ENCODE data around the gene SNX13.
A peak's percentile ranks its signal among the peaks of the same experiment; 100 is the strongest.

Gene SNX13

DNA sequence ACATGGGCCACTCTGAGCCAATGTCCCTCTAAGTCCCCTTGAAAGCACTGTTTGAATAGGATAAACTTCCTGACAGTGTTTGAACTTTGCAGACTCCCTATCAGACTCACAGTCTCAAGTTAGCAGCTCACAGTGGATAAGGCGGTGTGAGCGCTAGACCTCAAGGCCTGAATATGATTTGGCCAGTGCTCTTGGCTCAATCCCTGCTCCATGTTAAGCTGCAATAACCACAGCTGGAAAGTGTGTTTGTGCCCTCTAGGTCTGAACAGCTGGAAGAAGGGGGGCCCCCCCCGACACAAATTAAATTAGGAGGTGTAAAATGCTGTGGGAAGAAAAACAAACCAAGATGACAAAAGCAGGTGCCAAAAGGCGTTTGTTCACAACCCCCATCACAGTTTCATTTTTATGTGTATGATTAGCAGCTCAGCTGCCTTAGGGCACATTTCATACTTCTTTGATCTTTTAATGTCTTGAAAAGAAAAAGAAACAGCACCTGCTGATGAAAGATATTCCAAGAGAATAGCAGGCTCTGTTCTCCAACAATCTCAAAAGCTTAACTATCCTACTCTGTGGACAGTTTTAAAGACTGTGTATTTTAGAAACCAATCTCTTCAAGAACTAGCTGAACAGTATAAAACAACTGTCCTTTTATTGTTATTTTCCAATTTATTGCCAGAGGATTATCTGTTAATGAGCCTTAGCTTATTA lies 167.6 kb downstream of the SNX13 start:
- DNase-seq = no peak

GRCh38 chr7:17771901-17772408 lies 168.3 kb downstream of the SNX13 start:
- no peak for DNase-seq

GRCh38 chr7:17770710-17771375 lies 169.5 kb downstream of the SNX13 start:
- DNase-seq = peak; percentile 8

- peak; percentile 64 for DNase-seq
These were observed 170.4 kb downstream of the SNX13 start for GRCh38 chr7:17769918-17770317.

DNA sequence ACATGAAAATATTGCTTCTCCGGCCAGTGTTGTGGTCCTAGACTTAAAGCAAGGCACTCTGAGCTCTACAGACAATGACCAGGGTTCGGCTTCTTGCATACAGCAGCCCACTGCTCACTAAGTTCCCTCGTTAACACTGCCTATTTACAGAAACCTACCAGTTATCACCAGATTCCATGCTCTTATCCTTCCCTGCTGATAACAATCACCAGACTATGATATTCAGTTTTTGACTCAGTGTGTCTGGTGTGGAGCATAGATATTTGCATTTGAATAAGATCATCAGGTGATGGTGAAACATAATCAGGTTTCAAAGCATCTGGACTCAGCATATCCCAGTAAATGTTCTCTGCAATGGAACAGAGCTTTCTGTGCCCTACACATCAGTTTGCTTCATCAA lies 182.3 kb downstream of the SNX13 start:
- no peak for DNase-seq

GRCh38 chr7:17746020-17746530 lies 194.2 kb downstream of the SNX13 start:
- no peak for DNase-seq

GRCh38 chr7:17745610-17746009 lies 194.7 kb downstream of the SNX13 start:
- no peak for DNase-seq

DNA sequence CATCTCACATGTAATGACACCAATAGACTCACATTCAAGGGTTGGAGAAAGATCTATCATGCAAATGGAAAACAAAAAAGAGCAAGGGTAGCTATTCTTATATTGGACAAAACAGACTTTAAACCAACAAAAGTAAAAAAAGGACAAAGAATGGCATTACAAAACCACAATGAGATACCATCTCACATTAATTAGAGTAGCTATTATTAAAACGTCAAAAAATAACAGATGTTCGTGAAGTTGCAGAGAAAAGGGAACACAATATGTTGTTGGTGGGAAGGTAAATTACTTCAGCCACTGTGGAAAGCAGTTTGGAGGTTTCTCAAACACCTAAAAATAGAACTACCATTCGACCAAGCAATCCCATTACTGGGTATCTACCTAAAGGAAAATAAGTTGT lies 197.0 kb downstream of the SNX13 start:
- DNase-seq = no peak

GRCh38 chr7:17741426-17741825 lies 198.9 kb downstream of the SNX13 start:
- DNase-seq = no peak

Data from NCI-H345 (cell line).